ENCODE data around the gene SUMO2. TPM values are rescaled to one million over a fixed set of nuclear protein-coding genes. Genes with fewer than 3 reads are reported as not detected.

The SUMO2 gene
- 289 to 400 TPM (median 383 TPM) in 5 replicates for total RNA-seq (2022; extraction: Qiagen RNA extraction; ENCODE audit: low read depth)

GRCh38 chr17:75182569-75183436 is at the start of gene SUMO2:
SUMO2 (minus strand) TSS chr17:75182959; CDS start chr17:75182834, 125 bp downstream.

GRCh38 chr17:75205037-75205792 is 22.5 kb upstream of the SUMO2 start, which contains the start of gene NUP85:
NUP85 (plus strand) TSS chr17:75205679; CDS start chr17:75205762, 83 bp downstream.

GRCh38 chr17:75154195-75155106 is 28.3 kb downstream of the SUMO2 start, which contains the start of gene JPT1:
JPT1 (minus strand) TSS chr17:75154512; CDS start chr17:75154397, 115 bp downstream.

GRCh38 chr17:75131278-75132017 is 51.3 kb downstream of the SUMO2 start, which contains the start of gene NT5C:
NT5C (minus strand) TSS chr17:75131742; CDS start chr17:75131707, 35 bp downstream.

Other genes with a start within 250 kb of the SUMO2 start
- gene OTOP3, start 247.1 kb downstream of the SUMO2 start, total RNA-seq (2022; extraction: Qiagen RNA extraction; ENCODE audit: low read depth): not detected in 5 replicates
- gene HID1, start 210.2 kb downstream of the SUMO2 start, total RNA-seq (2022; extraction: Qiagen RNA extraction; ENCODE audit: low read depth): 13.8 to 19.2 TPM (median 17.5 TPM) in 5 replicates
- gene CDR2L, start 195.3 kb downstream of the SUMO2 start, total RNA-seq (2022; extraction: Qiagen RNA extraction; ENCODE audit: low read depth): 56.3 to 70.7 TPM (median 68.6 TPM) in 5 replicates
- 72.9 to 81.4 TPM (median 79.5 TPM) in 5 replicates for gene MRPL58, start 170.3 kb downstream of the SUMO2 start, total RNA-seq (2022; extraction: Qiagen RNA extraction; ENCODE audit: low read depth)
- gene ATP5PD, start 136.0 kb downstream of the SUMO2 start, total RNA-seq (2022; extraction: Qiagen RNA extraction; ENCODE audit: low read depth): 492 to 570 TPM (median 501 TPM) in 5 replicates
- gene KCTD2, start 135.7 kb downstream of the SUMO2 start, total RNA-seq (2022; extraction: Qiagen RNA extraction; ENCODE audit: low read depth): 27.5 to 32.0 TPM (median 31.1 TPM) in 5 replicates
- 26.1 to 36.0 TPM (median 31.7 TPM) in 5 replicates for gene SLC16A5, start 95.0 kb downstream of the SUMO2 start, total RNA-seq (2022; extraction: Qiagen RNA extraction; ENCODE audit: low read depth)
- gene ARMC7, start 73.0 kb downstream of the SUMO2 start, total RNA-seq (2022; extraction: Qiagen RNA extraction; ENCODE audit: low read depth): 17.1 to 20.9 TPM (median 18.8 TPM) in 5 replicates
- 89.6 to 134 TPM (median 128 TPM) in 5 replicates for gene NT5C, start 51.2 kb downstream of the SUMO2 start, total RNA-seq (2022; extraction: Qiagen RNA extraction; ENCODE audit: low read depth)
- 739 to 848 TPM (median 789 TPM) in 5 replicates for gene JPT1, start 28.4 kb downstream of the SUMO2 start, total RNA-seq (2022; extraction: Qiagen RNA extraction; ENCODE audit: low read depth)
- gene NUP85, start 22.7 kb upstream of the SUMO2 start, total RNA-seq (2022; extraction: Qiagen RNA extraction; ENCODE audit: low read depth): 92.5 to 107 TPM (median 99.5 TPM) in 5 replicates
- 22.1 to 30.9 TPM (median 28.0 TPM) in 5 replicates for gene GGA3, start 78.6 kb upstream of the SUMO2 start, total RNA-seq (2022; extraction: Qiagen RNA extraction; ENCODE audit: low read depth)
- 147 to 182 TPM (median 171 TPM) in 5 replicates for gene MRPS7, start 78.9 kb upstream of the SUMO2 start, total RNA-seq (2022; extraction: Qiagen RNA extraction; ENCODE audit: low read depth)
- 31.2 to 36.9 TPM (median 34.7 TPM) in 5 replicates for gene MIF4GD, start 88.3 kb upstream of the SUMO2 start, total RNA-seq (2022; extraction: Qiagen RNA extraction; ENCODE audit: low read depth)
- gene SLC25A19, start 106.5 kb upstream of the SUMO2 start, total RNA-seq (2022; extraction: Qiagen RNA extraction; ENCODE audit: low read depth): 16.2 to 19.6 TPM (median 18.6 TPM) in 5 replicates
- gene GRB2, start 222.7 kb upstream of the SUMO2 start, total RNA-seq (2022; extraction: Qiagen RNA extraction; ENCODE audit: low read depth): 87.9 to 114 TPM (median 99.8 TPM) in 5 replicates

All from A549 treated with GW870086 at 1 μM for 4 hours (cell line).